ENCODE data around the gene RGS12.

- no peak for TF ChIP-seq POLR2A (IDR thresholded peaks at IDR 0.05; ENCODE audit: low read depth, low read length)
- TF ChIP-seq POLR2AphosphoS5 (IDR thresholded peaks at IDR 0.05; ENCODE audit: low read depth, low read length) = no peak
- no peak for TF ChIP-seq TAF1 (IDR thresholded peaks at IDR 0.05; ENCODE audit: borderline replicate concordance, low read depth, low read length)
Measured at GRCh38 chr4:3324093-3324815, 31.4 kb downstream of the RGS12 start.
